K562 (cell line): ENCODE results near the gene CBX2. TPM values are rescaled to one million over a fixed set of nuclear protein-coding genes. Genes with fewer than 3 reads are reported as not detected.

Experiments
- ARHGAP35 ChIP-seq: fragments of 450-650 bp; IDR thresholded peaks from 2 replicates; pipeline ENCODE4 v1.6.1; 2018; ENCODE audit not compliant: partially characterized antibody
- BCOR ChIP-seq: fragments of 450-650 bp; IDR thresholded peaks from 2 replicates; pipeline ENCODE4 v1.6.1; 2016
- CEBPB ChIP-seq: fragments of 450-650 bp; IDR thresholded peaks from 2 replicates; pipeline ENCODE4 v1.6.1; 2016; ENCODE audit warnings: missing genetic modification characterization, missing compliant biosample characterization
- CXXC5 ChIP-seq: fragments of 250-450 bp; sonication (Bioruptor Pico); IDR thresholded peaks from 2 replicates; pipeline ENCODE4 v1.8.0; 2022; ENCODE audit warnings: inconsistent platforms, mild to moderate bottlenecking, moderate library complexity
- E2F6 ChIP-seq, 2 experiments: IDR thresholded peaks; 2 replicates each; pipeline ENCODE4 v1.6.1; 2011; ENCODE audit warnings: borderline replicate concordance in 1 of 2, control low read depth in 1 of 2, low read depth in 1 of 2, low read length in 1 of 2, mild to moderate bottlenecking in 1 of 2, mixed read lengths in 1 of 2, moderate library complexity in 1 of 2; ENCODE audit not compliant: insufficient read depth in 1 of 2, insufficient read length in 1 of 2, poor library complexity in 1 of 2, severe bottlenecking in 1 of 2; ENCODE audit errors: extremely low read depth in 1 of 2
- ERF ChIP-seq: fragments of 450-650 bp; formaldehyde crosslinking; IDR thresholded peaks from 2 replicates; pipeline ENCODE4 v1.4.0; 2020; ENCODE audit warnings: mild to moderate bottlenecking, mixed read lengths
- GABPA ChIP-seq: fragments of 200-800 bp; sonication (Bioruptor generic); conservative IDR thresholded peaks from 2 replicates; pipeline ENCODE4 v1.6.1; 2016; ENCODE audit warnings: low read depth, missing genetic modification characterization, missing compliant biosample characterization
- HDAC1 ChIP-seq, 2 experiments: fragments of 450-650 bp; IDR thresholded peaks; 2 replicates each; pipeline ENCODE4 v1.6.1; 2016 to 2017; ENCODE audit warnings: inconsistent platforms in 1 of 2, mild to moderate bottlenecking in 1 of 2, moderate library complexity in 1 of 2
- HNRNPL ChIP-seq: fragments of 200-400 bp; formaldehyde crosslinking; IDR thresholded peaks from 2 replicates; pipeline ENCODE4 v1.6.1; 2017; ENCODE audit warnings: low read depth, mild to moderate bottlenecking, low read length
- ILF3 ChIP-seq: fragments of 450-650 bp; IDR thresholded peaks from 2 replicates; pipeline ENCODE4 v1.6.1; 2018; ENCODE audit warnings: antibody characterized with exemption, mild to moderate bottlenecking, moderate library complexity, borderline replicate concordance
- MCM3 ChIP-seq: fragments of 450-650 bp; IDR thresholded peaks from 2 replicates; pipeline ENCODE4 v1.6.1; 2016
- MNT ChIP-seq, 2 experiments: fragments of 450-650 bp; conservative IDR thresholded peaks; 2 replicates each; pipeline ENCODE4 v1.6.1; 2017; ENCODE audit warnings: mild to moderate bottlenecking in 2 of 2, moderate library complexity in 2 of 2
- NFYB ChIP-seq: IDR thresholded peaks from 2 replicates; pipeline ENCODE4 v1.6.1; 2011; ENCODE audit warnings: mild to moderate bottlenecking, moderate library complexity; ENCODE audit not compliant: insufficient read length; ENCODE audit errors: extremely low read depth
- POLR2H ChIP-seq: IDR thresholded peaks from 2 replicates; pipeline ENCODE4 v1.6.1; 2016; ENCODE audit warnings: missing genetic modification characterization, low read depth, mild to moderate bottlenecking, control low read depth, missing compliant biosample characterization, moderate library complexity
- RCOR1 ChIP-seq, 2 experiments: IDR thresholded peaks; 2 replicates each; pipeline ENCODE4 v1.6.1; 2012; ENCODE audit warnings: low read depth in 2 of 2, low read length in 2 of 2, borderline replicate concordance in 1 of 2, improper control_type of control experiment in 1 of 2
- RFX1 ChIP-seq: fragments of 450-650 bp; IDR thresholded peaks from 2 replicates; pipeline ENCODE4 v1.6.1; 2016; ENCODE audit warnings: mild to moderate bottlenecking, moderate library complexity
- SMARCA4 ChIP-seq: fragments of 450-650 bp; IDR thresholded peaks from 2 replicates; pipeline ENCODE4 v1.6.1; 2016
- SMARCA5 ChIP-seq: fragments of 450-650 bp; IDR thresholded peaks from 2 replicates; pipeline ENCODE4 v1.6.1; 2016
- SMARCE1 ChIP-seq: fragments of 450-650 bp; IDR thresholded peaks from 2 replicates; pipeline ENCODE4 v1.7.1; 2016; ENCODE audit warnings: mild to moderate bottlenecking
- SUPT5H ChIP-seq: fragments of 450-650 bp; IDR thresholded peaks from 2 replicates; pipeline ENCODE4 v1.6.1; 2016
- ZC3H8 ChIP-seq: fragments of 450-650 bp; IDR thresholded peaks from 2 replicates; pipeline ENCODE4 v1.6.1; 2017
- ZFP36 ChIP-seq: fragments of 150-350 bp; IDR thresholded peaks from 2 replicates; pipeline ENCODE4 v1.6.1; 2018; ENCODE audit warnings: low read length, low read depth; ENCODE audit not compliant: partially characterized antibody
- ZFX ChIP-seq: sonication (generic); formaldehyde crosslinking; IDR thresholded peaks from 2 replicates; pipeline ENCODE4 v1.8.0; 2022; ENCODE audit warnings: mild to moderate bottlenecking, missing genetic modification reagents, moderate library complexity
- ZNF175 ChIP-seq: fragments of 200-800 bp; sonication (Bioruptor generic); IDR thresholded peaks from 2 replicates; pipeline ENCODE4 v1.6.1; 2016; ENCODE audit warnings: low read depth, mild to moderate bottlenecking, missing genetic modification characterization, missing compliant biosample characterization
- ZNF830 ChIP-seq: fragments of 250-450 bp; sonication (Bioruptor Pico); IDR thresholded peaks from 2 replicates; pipeline ENCODE4 v1.5.0; 2021; ENCODE audit warnings: mild to moderate bottlenecking
- polyA plus RNA-seq, 8 experiments: library from polyadenylated mRNA; depleted of rRNA in 4 of 8; stranded (reverse) in 5 of 8; unstranded in 3 of 8; fragments of >200 nt; fragmentation: Nextera tagmentation in 2 of 8; fragmentation: Illumina TruSeq in 1 of 8; extraction: Ambion mirVana in 2 of 8; extraction: Trizol in 1 of 8; gene quantifications; 2 replicates each; pipeline versions ENCODE4 v1.2.1 to v1.2.3, GENCODE V29; 2011 to 2014; ENCODE audit warnings: inconsistent platforms in 1 of 8, missing spikeins in 1 of 8
- total RNA-seq, 7 experiments: library from RNA; depleted of rRNA in 6 of 7; stranded (reverse); fragments of >200 nt in 6 of 7; fragmentation: Illumina TruSeq in 2 of 7; extraction: Trizol in 2 of 7; gene quantifications; 2 replicates each; pipeline versions ENCODE4 v1.2.1 to v1.2.3, GENCODE V29; 2011 to 2021; ENCODE audit warnings: low replicate concordance in 1 of 7

CBX2 gene
- total and polyA plus RNA-seq, 9 of the 15 experiments (the other 6 are each of a cell fraction or from before 2014, with no cell fraction given): 0.66 to 26.9 (median 13.9) TPM

GRCh38 chr17:79810130-79811010 is 32.4 kb downstream of the CBX2 start (continued):
- no peak for TF ChIP-seq ZC3H8
- TF ChIP-seq MCM3: peak; percentile 87; the same call in 1 of the 2 replicates
- no peak for TF ChIP-seq ERF
- TF ChIP-seq HNRNPL: no peak
- no peak for TF ChIP-seq ILF3
- peak in 1 of 2 experiments; percentile 8; a peak in 1 of 4 replicates for TF ChIP-seq RCOR1 (IDR thresholded peaks at IDR 0.05; ENCODE audit: borderline replicate concordance in 1 of 2, low read depth in 2 of 2, low read length in 2 of 2)
- TF ChIP-seq E2F6 (IDR thresholded peaks at IDR 0.05; ENCODE audit: borderline replicate concordance in 1 of 2, extremely low read depth in 1 of 2, insufficient read depth in 1 of 2, insufficient read length in 1 of 2, low read depth in 1 of 2, low read length in 1 of 2, poor library complexity in 1 of 2, severe bottlenecking in 1 of 2): peak in 1 of 2 experiments; percentile 69
- peak; percentile 97 for TF ChIP-seq ZFP36
- peak in 1 of 2 experiments; percentile 81; a peak in 3 of 4 replicates for TF ChIP-seq HDAC1 (IDR thresholded peaks at IDR 0.05)
- TF ChIP-seq SUPT5H: 0 out of 2 replicates have a peak, but pooled peaks have one; percentile 33
- peak; percentile 65; the same call in 1 of the 2 replicates for TF ChIP-seq SMARCE1
- TF ChIP-seq POLR2H: peak; percentile 67; the same call in 1 of the 2 replicates
- TF ChIP-seq ZNF175 (CRISPR knock-in tag): peak; percentile 97
- TF ChIP-seq ARHGAP35: peak; percentile 45
- peak; percentile 33 for TF ChIP-seq NFYB
- peak; percentile 64; the same call in 1 of the 2 replicates for TF ChIP-seq SMARCA5
- TF ChIP-seq ZNF830 (CRISPR knock-in tag): 0 out of 2 replicates have a peak, but pooled peaks have one; percentile 43
- TF ChIP-seq CXXC5 (CRISPR knock-in tag): peak; percentile 76
- peak; percentile 57 for TF ChIP-seq SMARCA4
- peak; percentile 43; the same call in 1 of the 2 replicates for TF ChIP-seq ZFX (CRISPR knock-in tag)
- TF ChIP-seq MNT (conservative IDR thresholded peaks at IDR 0.05): peak; percentile 39 to 48; a peak in 1 of 4 replicates
- peak; percentile 88 for TF ChIP-seq RFX1
- peak; percentile 46 for TF ChIP-seq GABPA (tag)
- no peak for TF ChIP-seq CEBPB (tag)
- peak; percentile 48; the same call in 1 of the 2 replicates for TF ChIP-seq BCOR
